IMR-90 (cell line): Measurements from ENCODE around the gene CMSS1. TPM values are rescaled to one million over a fixed set of nuclear protein-coding genes. Genes with fewer than 3 reads are reported as not detected.

Experiments
- ATAC-seq: fragments of 200-7000 bp; cut with Tn5 transposase; 2 replicates; pipeline ENCODE4 v1.9.1; 2020; ENCODE audit warnings: low read depth, mild to moderate bottlenecking, moderate library complexity
- BruUV-seq: library from RNA; stranded (reverse); fragments of 400-500 nt; replicated peaks from 2 replicates; lab custom pipeline; 2021; lab: Mats Ljungman, UMichigan
- CTCF ChIA-PET: fragments of 300-600 bp; formaldehyde crosslinking; extraction: SDS; loops from one replicate; lab custom pipeline; 2021; ENCODE audit warnings: antibody characterized with exemption; lab: Yijun Ruan, JAX
- POLR2A ChIA-PET: fragments of 300-600 bp; sonication (Branson Sonifier 250); formaldehyde crosslinking; loops from one replicate; lab custom pipeline; 2022; ENCODE audit warnings: antibody characterized with exemption; ENCODE audit not compliant: unreplicated experiment; lab: Charles Lee
- DNase-seq: peaks from one replicate; pipeline ENCODE4 v3.0.0; 2013
- H2AFZ ChIP-seq: replicated peaks from 2 replicates; pipeline ENCODE3; 2013; ENCODE audit warnings: low read length, mild to moderate bottlenecking; ENCODE audit not compliant: poor library complexity
- H2AK5ac ChIP-seq: 2 replicates; pipeline ENCODE4 v1.6.1; 2013; ENCODE audit warnings: low read depth, low read length, inconsistent platforms
- H2AK9ac ChIP-seq: replicated peaks from 2 replicates; pipeline ENCODE3; 2013; ENCODE audit warnings: mild to moderate bottlenecking, low read depth, low read length, moderate library complexity; ENCODE audit not compliant: poor library complexity
- H2BK120ac ChIP-seq: 2 replicates; pipeline ENCODE4 v1.6.1; 2013; ENCODE audit warnings: low read depth, low read length, inconsistent platforms
- H2BK15ac ChIP-seq: 3 replicates; pipeline ENCODE4 v1.6.1; 2013; ENCODE audit warnings: low read depth, low read length, inconsistent platforms
- H2BK20ac ChIP-seq: 2 replicates; pipeline ENCODE4 v1.6.1; 2013; ENCODE audit warnings: low read depth, mild to moderate bottlenecking, inconsistent platforms, low read length, moderate library complexity
- H2BK5ac ChIP-seq: 2 replicates; pipeline ENCODE4 v1.6.1; 2013; ENCODE audit warnings: mild to moderate bottlenecking, low read depth, low read length, inconsistent platforms; ENCODE audit not compliant: poor library complexity, severe bottlenecking
- H3K14ac ChIP-seq: replicated peaks from 2 replicates; pipeline ENCODE4 v1.6.1; 2013; ENCODE audit warnings: low read depth, low read length, inconsistent platforms
- H3K18ac ChIP-seq: 2 replicates; pipeline ENCODE4 v1.6.1; 2013; ENCODE audit warnings: low read depth, low read length, control low read depth
- H3K23ac ChIP-seq: 2 replicates; pipeline ENCODE4 v1.6.1; 2013; ENCODE audit warnings: low read depth, low read length, inconsistent platforms
- H3K27ac ChIP-seq: 2 replicates; pipeline ENCODE4 v1.5.1; 2013; ENCODE audit warnings: mild to moderate bottlenecking, control low read depth, low read length; ENCODE audit not compliant: insufficient read depth
- H3K27me3 ChIP-seq: 2 replicates; pipeline ENCODE4 v1.6.1; 2013; ENCODE audit warnings: low read length; ENCODE audit not compliant: control insufficient read depth, insufficient read depth
- H3K36me3 ChIP-seq: 2 replicates; pipeline ENCODE4 v1.6.1; 2013; ENCODE audit warnings: low read length, mixed read lengths; ENCODE audit not compliant: control insufficient read depth, insufficient read depth
- H3K4ac ChIP-seq: 2 replicates; pipeline ENCODE4 v1.6.1; 2013; ENCODE audit warnings: low read depth, low read length, inconsistent platforms
- H3K4me1 ChIP-seq: 2 replicates; pipeline ENCODE4 v1.6.1; 2013; ENCODE audit warnings: low read length, mixed read lengths; ENCODE audit not compliant: control insufficient read depth, insufficient read depth
- H3K4me2 ChIP-seq: 2 replicates; pipeline ENCODE4 v1.6.1; 2013; ENCODE audit warnings: low read depth, mild to moderate bottlenecking, control low read depth, low read length, moderate library complexity
- H3K4me3 ChIP-seq: 2 replicates; pipeline ENCODE4 v1.5.1; 2013; ENCODE audit warnings: low read depth, mild to moderate bottlenecking, control low read depth, low read length, moderate library complexity; ENCODE audit not compliant: insufficient read depth
- H3K56ac ChIP-seq: 2 replicates; pipeline ENCODE4 v1.6.1; 2013; ENCODE audit warnings: low read length, inconsistent platforms; ENCODE audit not compliant: insufficient read depth; ENCODE audit errors: extremely low read depth
- H3K79me1 ChIP-seq, 2 experiments: 2 replicates each; pipeline ENCODE4 v1.6.1; 2013; ENCODE audit warnings: low read length in 2 of 2, inconsistent platforms in 1 of 2, low read depth in 1 of 2
- H3K9ac ChIP-seq: 2 replicates; pipeline ENCODE4 v1.6.1; 2013; ENCODE audit warnings: low read depth, low read length, control low read depth
- H3K9me1 ChIP-seq: 2 replicates; pipeline ENCODE4 v1.6.1; 2013; ENCODE audit warnings: low read length, inconsistent platforms; ENCODE audit not compliant: insufficient read depth
- H3K9me3 ChIP-seq: 2 replicates; pipeline ENCODE4 v1.6.1; 2013; ENCODE audit warnings: low read length; ENCODE audit not compliant: control insufficient read depth, insufficient read depth
- H4K20me1 ChIP-seq: 2 replicates; pipeline ENCODE4 v1.6.1; 2013; ENCODE audit warnings: low read length, inconsistent platforms; ENCODE audit not compliant: insufficient read depth
- H4K5ac ChIP-seq: 2 replicates; pipeline ENCODE4 v1.6.1; 2013; ENCODE audit warnings: mild to moderate bottlenecking, low read depth, low read length, control low read depth
- H4K8ac ChIP-seq, 2 experiments: 2 replicates each; pipeline ENCODE4 v1.6.1; 2013; ENCODE audit warnings: low read depth in 2 of 2, low read length in 2 of 2, control low read depth in 1 of 2, inconsistent platforms in 1 of 2
- H4K91ac ChIP-seq: 2 replicates; pipeline ENCODE4 v1.6.1; 2013; ENCODE audit warnings: low read depth, low read length, inconsistent platforms; ENCODE audit not compliant: insufficient read depth
- BHLHE40 ChIP-seq: fragments of 150-350 bp; IDR thresholded peaks from 2 replicates; pipeline ENCODE4 v1.6.1; 2016; ENCODE audit warnings: mild to moderate bottlenecking, low read depth, low read length
- CHD1 ChIP-seq: IDR thresholded peaks from 2 replicates; pipeline ENCODE4 v1.6.1; 2012; ENCODE audit warnings: low read depth, low read length, improper control_type of control experiment
- FOS ChIP-seq: fragments of 150-350 bp; IDR thresholded peaks from 2 replicates; pipeline ENCODE4 v1.6.1; 2016; ENCODE audit warnings: low read depth, low read length
- MAFK ChIP-seq: IDR thresholded peaks from 2 replicates; pipeline ENCODE4 v1.6.1; 2012; ENCODE audit warnings: low read depth, low read length, improper control_type of control experiment
- MAZ ChIP-seq: IDR thresholded peaks from 2 replicates; pipeline ENCODE4 v1.6.1; 2012; ENCODE audit warnings: low read depth, mild to moderate bottlenecking, low read length, improper control_type of control experiment, moderate library complexity, borderline replicate concordance
- MXI1 ChIP-seq: IDR thresholded peaks from 2 replicates; pipeline ENCODE4 v1.6.1; 2012; ENCODE audit warnings: low read depth, mild to moderate bottlenecking, low read length, moderate library complexity, borderline replicate concordance
- POLR2A ChIP-seq: IDR thresholded peaks from 2 replicates; pipeline ENCODE4 v1.6.1; 2012; ENCODE audit warnings: mild to moderate bottlenecking, low read depth, low read length
- RFX5 ChIP-seq: IDR thresholded peaks from 2 replicates; pipeline ENCODE4 v1.8.0; 2012; ENCODE audit warnings: low read depth, mild to moderate bottlenecking, low read length, moderate library complexity
- WGBS, 2 experiments: methylation state at CpG; one replicate each; pipeline versions ENCODE4 v1.1.5 to v1.1.7; 2013; ENCODE audit warnings: missing lambda C conversion rate in 2 of 2; ENCODE audit not compliant: insufficient read length in 1 of 2; ENCODE audit errors: extremely low coverage in 2 of 2; 5-methylcytosine and 5-hydroxymethylcytosine counted together
- dilution Hi-C: fragments of 300-500 bp; cut with HindIII; formaldehyde crosslinking; loops from one replicate; pipeline ENCODE4 v1.14.3; 2018; ENCODE audit warnings: low sequenced_read_pairs; ENCODE audit not compliant: unreplicated experiment
- in situ Hi-C: fragments of 300-500 bp; cut with MboI; formaldehyde crosslinking; loops from 3 replicates; pipeline ENCODE4 v1.14.3; 2019; ENCODE audit warnings: low sequenced_read_pairs, inconsistent platforms, mixed read lengths
- intact Hi-C: fragments of 100-400 bp; cut with micrococcal nuclease; formaldehyde crosslinking; loops from 2 replicates; pipeline ENCODE4 v1.10.0; 2022
- polyA plus RNA-seq, 3 experiments: library from polyadenylated mRNA; depleted of rRNA; stranded (reverse); fragments of >200 nt; gene quantifications; 2 replicates each; pipeline ENCODE4 v1.2.3, GENCODE V29; 2012; ENCODE audit warnings: low replicate concordance in 1 of 3
- total RNA-seq: library from RNA; depleted of rRNA; stranded (reverse); fragments of >200 nt; gene quantifications from 2 replicates; pipeline ENCODE4 v1.2.3, GENCODE V29; 2012
- TF ChIP-seq, protein P1 (sequence below): fragments of 150-350 bp; IDR thresholded peaks from 2 replicates; pipeline ENCODE4 v1.6.1; 2017; ENCODE audit warnings: mild to moderate bottlenecking, antibody characterized with exemption, low read length, low read depth

Gene CMSS1
- total and polyA plus RNA-seq, 2 of the 4 experiments (the other 2 are of a cell fraction), result 12.5 to 13.6 TPM

DNA sequence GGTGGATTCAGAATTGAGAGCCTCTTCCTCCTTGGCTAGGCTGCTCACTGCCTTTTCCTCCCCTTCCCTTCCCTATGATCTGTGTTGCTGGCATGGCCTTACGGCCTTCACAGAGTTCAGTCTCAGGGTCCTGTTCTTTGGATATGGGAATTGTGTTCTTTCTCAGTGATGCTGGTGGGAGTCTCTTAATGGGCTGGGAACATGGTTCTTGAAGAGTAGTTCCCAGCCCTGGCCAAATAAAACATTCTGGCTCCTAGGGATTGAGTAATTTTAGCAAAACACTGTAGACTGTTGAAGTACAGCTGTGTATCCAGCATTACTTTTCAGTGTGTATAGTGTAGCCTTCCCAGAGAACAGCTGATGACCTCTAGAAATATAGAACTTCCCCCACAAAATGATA lies 319.3 kb downstream of the CMSS1 start:
- no peak overlapping the region; the same call in 1 of the 2 replicates for H3K18ac ChIP-seq
- no peaks in the 10 kb centered on the region for H3K27me3 ChIP-seq
- H2AK9ac ChIP-seq, result no peak overlapping the region
- no peak overlapping the region for H4K91ac ChIP-seq
- no CpG with 5 or more reads among the region's 1 CpG for WGBS, 2 experiments
- dilution Hi-C loops (no loop called here), intact Hi-C loops (no loop called here), in situ Hi-C loops (no loop called here)
- DNase-seq (peak; percentile 38), ATAC-seq (peak; percentile 56)
- H3K9me1 ChIP-seq, result no peaks in the 10 kb centered on the region
- H3K4me3 ChIP-seq, result no peak overlapping the region
- H3K4me2 ChIP-seq, result no peak overlapping the region
- no peak for TF ChIP-seq MXI1
- no peak for TF ChIP-seq MAFK
- no peak for TF ChIP-seq CHD1
- no peak for TF ChIP-seq POLR2A
- TF ChIP-seq, protein P1, sequence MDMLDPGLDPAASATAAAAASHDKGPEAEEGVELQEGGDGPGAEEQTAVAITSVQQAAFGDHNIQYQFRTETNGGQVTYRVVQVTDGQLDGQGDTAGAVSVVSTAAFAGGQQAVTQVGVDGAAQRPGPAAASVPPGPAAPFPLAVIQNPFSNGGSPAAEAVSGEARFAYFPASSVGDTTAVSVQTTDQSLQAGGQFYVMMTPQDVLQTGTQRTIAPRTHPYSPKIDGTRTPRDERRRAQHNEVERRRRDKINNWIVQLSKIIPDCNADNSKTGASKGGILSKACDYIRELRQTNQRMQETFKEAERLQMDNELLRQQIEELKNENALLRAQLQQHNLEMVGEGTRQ, result no peak
- TF ChIP-seq RFX5, result no peak
- no peak for TF ChIP-seq BHLHE40
- TF ChIP-seq MAZ, result no peak
- TF ChIP-seq FOS, result no peak
- no peak overlapping the region for H2AFZ ChIP-seq
- CTCF ChIA-PET, result no interaction called here
- H3K14ac ChIP-seq, result no peak overlapping the region
- H3K9ac ChIP-seq, result no peak overlapping the region
- no peak overlapping the region for H3K23ac ChIP-seq
- no peak overlapping the region for H4K5ac ChIP-seq
- H2BK15ac ChIP-seq, result no peak overlapping the region
- H2BK5ac ChIP-seq, result no peak overlapping the region
- no peak overlapping the region for H2BK20ac ChIP-seq
- H3K79me1 ChIP-seq, result no peaks in the 10 kb centered on the region
- H2AK5ac ChIP-seq, result no peak overlapping the region
- H4K20me1 ChIP-seq, result no peaks in the 10 kb centered on the region
- H3K9me3 ChIP-seq, result no peaks in the 10 kb centered on the region
- no TSS peak for BruUV-seq
- POLR2A ChIA-PET, result no interaction called here
- no peak overlapping the region for H4K8ac ChIP-seq
- H3K4ac ChIP-seq, result no peak overlapping the region
- no peak overlapping the region for H2BK120ac ChIP-seq
- peak overlapping the region; percentile 4; the same call in 1 of the 2 replicates for H3K27ac ChIP-seq
- H3K4me1 ChIP-seq, result peaks cover 2% of the 10 kb centered on the region; the same call in 1 of the 2 replicates
- no peak overlapping the region for H3K56ac ChIP-seq
- no peaks in the 10 kb centered on the region for H3K36me3 ChIP-seq
